ENCODE data around the gene CHRNE.

GRCh38 chr17:4949321-4950074 is 46.6 kb upstream of the CHRNE start:
- TF ChIP-seq, protein P1, sequence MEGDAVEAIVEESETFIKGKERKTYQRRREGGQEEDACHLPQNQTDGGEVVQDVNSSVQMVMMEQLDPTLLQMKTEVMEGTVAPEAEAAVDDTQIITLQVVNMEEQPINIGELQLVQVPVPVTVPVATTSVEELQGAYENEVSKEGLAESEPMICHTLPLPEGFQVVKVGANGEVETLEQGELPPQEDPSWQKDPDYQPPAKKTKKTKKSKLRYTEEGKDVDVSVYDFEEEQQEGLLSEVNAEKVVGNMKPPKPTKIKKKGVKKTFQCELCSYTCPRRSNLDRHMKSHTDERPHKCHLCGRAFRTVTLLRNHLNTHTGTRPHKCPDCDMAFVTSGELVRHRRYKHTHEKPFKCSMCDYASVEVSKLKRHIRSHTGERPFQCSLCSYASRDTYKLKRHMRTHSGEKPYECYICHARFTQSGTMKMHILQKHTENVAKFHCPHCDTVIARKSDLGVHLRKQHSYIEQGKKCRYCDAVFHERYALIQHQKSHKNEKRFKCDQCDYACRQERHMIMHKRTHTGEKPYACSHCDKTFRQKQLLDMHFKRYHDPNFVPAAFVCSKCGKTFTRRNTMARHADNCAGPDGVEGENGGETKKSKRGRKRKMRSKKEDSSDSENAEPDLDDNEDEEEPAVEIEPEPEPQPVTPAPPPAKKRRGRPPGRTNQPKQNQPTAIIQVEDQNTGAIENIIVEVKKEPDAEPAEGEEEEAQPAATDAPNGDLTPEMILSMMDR (IDR thresholded peaks at IDR 0.05) = no peak
- TF ChIP-seq POLR2A (IDR thresholded peaks at IDR 0.05; ENCODE audit: low read depth) = no peak

Measured in esophagus muscularis mucosa (tissue), 3 donors.